ENCODE results near the gene SUN1.

Gene SUN1

DNA sequence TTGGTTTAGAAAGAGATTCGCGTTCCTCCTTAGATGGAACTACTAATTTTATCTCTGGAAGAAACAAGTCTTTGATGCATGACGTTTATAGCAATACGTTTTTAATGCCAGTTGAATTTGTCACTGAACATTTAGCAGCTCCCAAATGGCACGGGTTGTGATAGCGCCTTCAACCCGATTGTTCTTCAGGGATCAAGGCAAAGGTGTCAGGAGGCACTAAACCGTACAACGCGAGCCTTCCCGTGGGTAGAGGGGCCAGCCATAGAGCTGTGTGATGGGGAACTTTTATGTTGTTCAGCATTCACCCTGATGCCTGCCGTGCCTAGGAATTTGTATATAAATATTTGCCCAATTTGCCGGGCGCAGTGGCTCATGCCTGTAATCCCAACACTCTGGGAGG, 47.4 kb downstream of the SUN1 start:
- no peak for DNase-seq

DNA sequence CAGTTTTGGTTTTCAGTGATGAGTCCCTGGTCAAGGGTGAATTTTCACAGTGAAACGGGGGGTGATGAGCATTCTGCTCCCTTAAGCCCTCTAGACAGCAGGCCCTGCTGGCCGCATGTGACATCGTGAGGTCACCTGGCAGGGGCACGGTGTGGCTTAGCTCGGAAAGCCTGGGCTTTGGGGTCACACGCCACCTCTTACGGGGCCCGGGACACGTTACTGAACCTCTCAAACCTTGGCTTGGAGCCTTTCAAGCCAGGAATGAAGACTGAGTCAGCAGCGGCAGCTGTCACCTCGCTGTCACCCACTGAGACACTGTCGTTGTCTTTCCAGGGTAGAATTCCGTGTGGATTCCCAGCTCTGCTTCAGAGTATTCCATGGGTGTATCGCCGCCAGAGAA, 48.2 kb downstream of the SUN1 start:
- DNase-seq, result no peak

DNA sequence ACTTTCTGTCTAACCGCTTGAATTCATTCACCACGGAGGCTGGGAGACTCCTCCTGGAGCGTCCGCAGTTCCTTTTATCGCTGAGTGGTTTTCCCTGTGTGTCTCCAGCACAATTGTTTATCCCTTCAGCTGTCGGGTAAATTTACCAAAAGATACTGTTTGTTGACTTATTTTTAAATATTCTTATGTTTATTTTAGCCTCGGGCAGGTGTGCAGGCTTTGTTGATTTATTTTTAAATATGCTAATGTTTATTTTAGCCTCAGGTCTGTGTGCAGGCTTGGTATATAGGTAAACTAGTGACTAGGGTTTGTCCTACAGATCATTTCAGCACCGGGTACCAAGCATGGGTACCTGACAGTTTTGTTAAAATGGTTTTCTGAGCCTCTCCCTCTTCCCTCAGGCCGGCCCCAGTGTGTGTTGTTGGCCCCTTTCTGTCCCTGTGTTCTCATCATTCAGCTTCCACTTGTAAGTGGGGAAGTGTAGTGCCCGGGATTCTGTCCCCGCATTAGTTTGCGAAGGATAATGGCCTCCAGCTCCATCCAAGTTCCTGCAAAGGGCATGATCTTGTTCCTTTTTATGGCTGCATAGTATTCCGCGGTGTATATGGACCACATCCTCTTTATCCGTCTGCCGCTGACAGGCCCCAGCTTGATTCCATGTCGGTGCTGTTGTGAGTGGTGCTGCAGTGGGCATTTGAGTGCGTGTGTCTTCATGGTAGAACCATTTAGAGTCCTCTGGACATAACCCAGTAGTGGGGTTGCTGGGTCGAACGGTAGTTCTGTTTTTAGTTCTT, 49.4 kb downstream of the SUN1 start:
- DNase-seq, result no peak

DNA sequence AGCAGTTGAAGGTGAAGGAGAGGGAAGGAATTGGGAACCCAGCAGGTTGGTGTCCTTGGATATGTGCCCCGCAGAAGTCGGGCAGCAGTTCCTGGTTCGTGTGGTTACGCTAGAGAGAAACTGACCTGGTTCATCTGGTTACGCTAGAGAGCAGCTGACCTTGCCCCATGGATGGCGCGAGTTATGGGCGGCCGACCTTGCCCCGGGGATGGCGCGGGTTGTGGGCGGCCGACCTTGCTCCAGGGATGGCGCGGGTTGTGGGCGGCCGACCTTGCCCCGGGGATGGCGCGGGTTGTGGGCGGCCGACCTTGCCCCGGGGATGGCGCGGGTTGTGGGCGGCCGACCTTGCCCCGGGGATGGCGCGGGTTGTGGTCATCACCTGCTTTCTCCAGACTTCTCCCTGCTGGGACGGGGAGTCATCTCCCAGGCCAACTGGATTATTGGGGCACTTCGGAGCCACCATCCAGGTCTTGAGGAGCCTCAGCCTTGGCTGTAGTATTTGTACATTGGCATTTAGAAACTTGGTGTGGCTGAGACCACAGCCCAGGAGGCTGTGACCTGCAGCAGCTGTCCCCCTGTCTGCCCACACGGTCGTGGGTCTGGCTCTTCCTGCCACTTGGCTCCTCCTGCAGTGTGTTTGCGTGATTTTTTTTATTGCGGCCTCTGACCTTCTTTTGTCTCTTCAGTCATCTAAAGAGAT, 50.2 kb downstream of the SUN1 start:
- DNase-seq, result no peak

DNA sequence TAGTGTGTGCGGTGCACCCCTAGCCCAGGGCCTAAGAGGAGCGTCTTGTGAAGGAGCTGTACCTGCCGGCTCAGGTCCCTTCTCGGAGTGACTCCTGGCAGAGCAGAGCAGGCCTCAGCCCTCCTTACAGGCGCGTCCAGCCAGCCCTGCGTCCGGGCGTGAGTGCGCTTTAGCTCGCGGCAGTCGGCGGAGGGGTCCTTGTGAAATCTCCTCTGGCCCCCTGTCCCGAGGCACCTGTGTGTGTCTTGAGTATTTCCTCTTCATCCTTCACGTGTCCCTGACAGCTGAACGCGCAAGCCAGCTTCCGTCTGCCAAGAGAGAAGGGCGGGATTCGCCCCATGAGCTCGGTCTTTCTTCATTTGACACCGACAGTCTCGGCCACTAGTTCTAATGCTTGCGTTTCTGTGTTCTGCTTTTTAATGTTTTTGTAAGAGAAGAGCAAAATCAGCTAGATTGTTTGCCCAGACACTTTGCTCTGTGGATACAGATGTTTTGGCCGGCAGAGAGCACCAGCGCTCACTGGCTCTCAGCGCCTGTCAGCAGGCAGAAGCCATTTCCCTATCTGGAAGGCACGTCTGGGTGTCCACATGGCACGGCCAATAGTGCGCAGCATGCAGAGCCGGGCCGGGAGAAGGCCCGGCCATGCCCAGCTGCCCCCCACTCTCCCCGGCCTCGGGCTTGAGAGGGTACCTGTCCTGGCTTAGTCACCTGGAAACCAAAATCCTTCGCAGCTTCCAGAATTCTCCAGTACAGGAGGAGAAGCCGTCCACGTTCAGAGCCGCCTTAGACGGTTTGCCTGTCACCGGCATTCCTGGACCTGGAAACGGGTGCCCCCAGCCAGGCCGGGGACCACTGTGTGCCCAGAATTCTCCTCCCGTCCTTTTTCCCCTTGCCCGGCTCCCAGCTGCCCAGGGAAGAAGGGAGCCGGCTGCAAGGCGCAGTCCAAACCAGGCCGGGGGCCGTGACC, 51.1 kb downstream of the SUN1 start:
- DNase-seq, result no peak

DNA sequence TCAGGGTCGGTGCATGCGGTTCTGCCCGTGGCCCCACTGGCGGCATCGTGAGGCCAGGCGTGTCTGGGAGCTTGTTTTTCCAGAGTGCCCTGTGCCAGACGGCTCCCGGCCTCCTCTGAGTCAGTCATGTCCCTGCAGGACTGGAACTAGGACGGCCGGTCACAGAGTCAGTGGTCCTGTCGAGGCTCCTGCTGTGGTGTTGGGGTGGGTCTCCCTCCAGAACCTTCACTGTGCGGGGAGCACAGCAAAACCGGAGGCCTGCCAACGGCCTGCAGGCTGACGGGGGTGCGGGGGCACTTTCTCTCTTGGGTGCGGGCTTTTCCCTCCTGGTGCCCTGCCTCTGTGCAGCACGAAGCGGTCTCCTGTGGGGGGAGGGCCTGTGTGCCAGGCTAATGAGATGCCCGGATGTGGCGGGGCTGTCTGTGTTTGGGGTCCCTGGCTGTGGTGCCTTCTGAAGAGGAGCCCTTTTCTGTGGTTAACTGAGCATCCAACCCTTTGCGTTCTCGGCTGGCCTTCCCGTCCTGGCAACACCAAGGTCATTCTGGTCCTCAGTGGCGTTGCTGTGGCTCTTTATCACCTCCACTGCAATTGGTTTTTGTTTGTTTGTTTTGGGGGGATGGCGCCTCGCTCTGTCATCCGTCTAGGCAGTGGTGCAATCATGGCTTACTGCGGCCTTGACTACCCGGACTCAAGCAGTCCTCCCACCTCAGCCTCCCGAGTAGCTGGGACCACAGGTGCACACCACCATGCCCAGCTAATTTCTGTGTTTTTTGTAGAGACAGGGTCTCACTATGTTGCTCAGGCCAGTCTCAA, 52.1 kb downstream of the SUN1 start:
- DNase-seq, result no peak

DNA sequence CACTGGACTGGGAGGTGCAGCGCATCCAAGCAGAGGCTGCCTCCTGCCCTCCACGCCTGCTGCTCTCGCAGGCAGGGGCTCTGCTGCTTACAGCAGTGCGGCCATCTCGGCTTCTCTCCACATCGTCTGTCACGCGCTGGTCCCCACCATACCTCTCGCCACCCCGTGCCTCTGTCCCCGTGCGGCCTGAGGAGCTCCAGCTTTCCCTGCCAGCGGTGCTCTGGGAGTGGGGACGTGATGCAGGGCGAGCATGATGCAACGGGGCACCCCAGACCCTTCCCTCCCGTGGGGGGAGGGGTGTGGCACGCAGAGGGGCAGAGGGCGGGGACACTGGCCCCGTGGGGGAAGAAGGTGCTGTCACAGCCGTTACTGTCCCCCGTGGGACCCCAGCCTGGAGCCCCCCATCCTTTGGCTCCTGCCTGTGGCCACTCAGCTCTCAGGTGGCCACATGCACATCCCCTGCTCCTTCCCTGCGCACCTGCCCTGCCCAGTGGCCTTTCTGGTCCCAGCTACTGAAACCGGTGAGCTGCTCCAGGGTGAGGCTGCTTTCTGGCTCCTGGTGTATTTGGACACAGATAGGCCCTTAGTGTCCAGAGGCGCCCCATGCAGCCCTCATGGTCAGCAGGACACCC, 53.1 kb downstream of the SUN1 start:
- DNase-seq, result no peak

DNA sequence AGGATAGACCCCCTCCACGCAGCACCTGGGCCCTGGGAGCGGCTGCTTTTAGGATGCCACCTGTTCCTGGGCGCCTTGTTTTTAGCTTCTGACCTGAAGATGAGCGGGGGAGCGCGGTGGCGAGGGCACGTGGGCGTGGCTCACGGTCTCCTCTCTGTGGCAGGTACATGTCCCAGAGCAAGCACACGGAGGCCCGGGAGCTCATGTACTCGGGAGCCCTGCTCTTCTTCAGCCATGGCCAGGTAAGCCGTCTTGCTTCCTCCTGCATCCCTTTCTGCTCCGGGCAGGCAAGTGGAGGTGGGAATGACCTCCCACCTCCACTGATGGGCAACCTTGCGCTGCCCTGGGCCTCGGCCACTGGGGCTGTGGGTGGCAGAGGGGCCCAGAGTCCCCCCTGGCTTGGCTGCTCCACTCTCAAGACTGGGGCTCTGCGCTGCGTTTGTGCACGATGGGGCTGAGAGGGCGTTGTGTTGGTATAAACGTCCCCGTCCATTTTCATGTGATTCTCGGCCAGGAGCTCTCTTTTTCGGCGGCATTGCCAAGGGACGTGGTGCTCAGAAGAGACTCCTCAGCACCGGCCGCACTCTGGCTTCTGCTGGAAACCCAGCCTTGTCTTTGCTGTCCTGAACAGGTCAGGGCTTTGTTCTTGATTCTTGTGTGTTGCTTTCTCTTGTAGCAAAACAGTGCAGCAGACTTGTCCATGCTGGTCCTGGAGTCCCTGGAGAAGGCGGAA, 53.8 kb downstream of the SUN1 start:
- no peak for DNase-seq

DNA sequence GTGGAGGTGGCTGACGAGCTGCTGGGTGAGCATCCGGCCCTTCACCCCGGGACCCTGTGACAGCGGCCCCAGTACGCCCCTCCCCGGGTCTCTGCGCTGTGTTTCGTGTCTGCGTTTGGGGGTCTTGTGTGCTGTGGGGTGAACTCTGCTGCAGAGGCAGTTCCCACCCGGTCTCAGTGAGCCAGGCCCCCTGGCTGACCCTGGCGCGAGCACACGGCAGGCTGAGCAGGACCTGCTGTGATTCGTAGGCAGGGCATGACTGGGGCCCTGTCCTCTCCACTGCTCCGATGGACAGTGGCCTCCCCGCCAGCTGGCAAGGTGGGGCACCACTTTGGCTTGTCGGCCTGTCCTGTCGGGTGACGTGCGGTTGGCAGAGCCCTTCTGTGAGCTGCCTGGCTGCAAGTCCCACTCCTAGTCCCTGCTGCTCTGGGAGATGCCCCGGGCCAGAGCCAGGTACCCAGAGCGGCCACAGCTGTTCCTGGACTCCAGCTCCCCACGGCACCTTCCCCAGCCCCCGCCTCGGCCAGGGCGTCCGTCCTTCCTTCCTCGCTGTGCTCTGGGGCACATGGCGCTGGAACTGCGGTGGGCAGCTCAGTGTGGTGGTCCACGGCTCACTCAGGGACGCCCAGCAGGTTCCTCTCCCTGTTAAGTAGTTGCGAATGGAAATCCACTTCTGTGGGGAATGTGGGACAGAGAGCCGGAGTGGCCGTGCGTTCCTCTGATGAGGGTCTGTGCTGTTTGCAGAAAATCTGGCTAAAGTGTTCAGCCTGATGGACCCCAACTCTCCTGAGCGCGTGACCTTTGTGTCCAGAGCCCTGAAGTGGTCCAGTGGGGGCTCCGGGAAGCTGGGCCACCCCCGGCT, 54.6 kb downstream of the SUN1 start:
- no peak for DNase-seq

DNA sequence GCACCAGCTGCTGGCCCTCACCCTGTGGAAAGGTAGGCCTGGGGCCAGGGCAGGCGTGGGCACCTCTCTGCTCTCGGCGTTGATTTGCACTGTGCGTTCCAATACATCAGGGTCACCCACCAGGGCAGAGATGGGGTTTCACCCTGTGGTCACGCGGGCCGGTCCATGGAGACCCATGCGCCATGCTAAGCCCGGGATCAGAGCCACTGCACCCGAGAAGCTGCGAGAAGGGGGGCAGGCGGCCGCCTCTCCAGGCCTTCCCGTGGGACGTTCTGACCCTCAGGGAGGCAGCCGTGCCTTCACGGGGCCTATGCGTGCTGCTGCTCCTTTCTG, 55.2 kb downstream of the SUN1 start:
- no peak for DNase-seq

DNA sequence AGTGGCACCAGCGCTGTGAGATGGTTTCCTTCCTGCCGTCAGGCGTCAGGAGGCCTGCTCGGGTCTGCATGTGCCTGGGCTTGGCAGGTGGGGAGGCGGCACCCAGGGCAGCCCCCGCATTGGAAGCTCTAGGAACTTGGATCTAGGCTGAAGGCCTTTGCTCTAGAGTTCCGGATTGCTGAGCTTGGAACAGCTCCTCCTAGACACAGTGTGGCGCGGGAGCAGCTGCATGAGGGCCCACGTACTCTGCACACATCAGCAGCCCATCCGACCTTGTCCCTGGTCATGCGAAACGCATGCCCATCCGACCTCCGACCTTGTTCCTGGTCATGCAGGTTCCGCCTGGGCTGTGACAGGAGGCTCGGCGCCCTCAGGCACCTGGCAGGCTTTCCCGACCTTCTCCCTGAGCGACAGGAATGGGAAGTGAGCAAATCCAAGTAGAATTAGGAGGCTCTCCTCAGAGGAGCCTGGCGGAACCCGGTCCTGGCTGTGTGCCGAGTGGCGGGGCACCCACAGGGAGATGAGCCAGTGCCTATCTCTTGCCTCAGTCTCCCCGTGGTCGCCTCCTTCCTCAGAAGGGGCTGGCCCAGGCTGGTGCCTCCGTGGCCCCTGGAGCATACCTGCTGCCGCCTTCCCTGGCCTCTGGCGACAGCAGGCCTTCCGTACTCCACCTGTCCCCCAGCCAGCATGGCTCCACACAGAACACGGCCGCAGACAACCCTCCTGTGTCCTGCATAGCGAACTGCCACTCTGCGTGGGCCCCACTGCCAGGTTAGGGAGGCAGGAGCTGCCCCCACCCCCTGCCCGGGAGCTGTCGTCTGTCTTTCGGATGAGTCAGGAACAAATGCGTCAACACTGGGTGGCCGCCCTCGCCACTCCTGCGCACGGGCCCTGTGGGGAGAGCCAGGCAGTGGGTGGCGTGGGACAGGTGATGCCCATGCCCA, 56.1 kb downstream of the SUN1 start:
- no peak for DNase-seq

DNA sequence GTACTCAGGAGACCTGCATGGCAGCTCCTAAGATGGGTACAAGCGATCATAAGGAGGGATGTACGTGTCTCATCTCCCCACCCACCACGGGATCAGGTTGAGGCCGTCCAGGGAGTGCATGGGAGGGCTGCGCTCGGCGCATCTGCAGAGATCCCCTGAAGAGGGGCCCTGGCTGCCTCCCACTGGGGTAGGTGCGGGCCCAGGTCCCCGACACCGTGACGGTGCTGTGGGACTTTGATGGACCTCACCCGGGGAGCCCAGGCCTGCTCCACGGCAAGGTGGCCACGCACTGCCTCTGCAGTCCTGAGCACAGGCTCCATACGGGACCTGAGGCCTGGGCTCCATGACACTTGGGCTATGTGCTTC, 56.7 kb downstream of the SUN1 start:
- DNase-seq, result no peak

DNA sequence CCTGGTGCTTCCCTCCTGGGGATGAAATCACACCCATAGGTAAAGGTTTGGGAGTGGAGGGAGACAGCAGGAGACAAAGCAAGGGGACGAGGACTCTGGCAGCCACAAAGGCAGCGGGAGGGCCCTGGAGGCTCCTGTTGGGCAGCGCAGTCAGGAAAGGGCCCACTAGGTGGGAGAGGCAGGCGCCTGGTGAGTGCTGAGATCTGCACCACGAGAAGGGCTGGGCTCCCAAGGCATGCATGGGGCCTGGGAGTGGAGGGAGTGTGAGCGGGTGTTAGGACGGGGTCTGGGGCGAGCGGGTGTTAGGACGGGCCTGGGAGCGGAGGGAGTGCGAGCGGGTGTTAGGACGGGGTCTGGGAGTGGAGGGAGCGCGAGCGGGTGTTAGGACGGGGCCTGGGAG, 57.1 kb downstream of the SUN1 start:
- no peak for DNase-seq

DNA sequence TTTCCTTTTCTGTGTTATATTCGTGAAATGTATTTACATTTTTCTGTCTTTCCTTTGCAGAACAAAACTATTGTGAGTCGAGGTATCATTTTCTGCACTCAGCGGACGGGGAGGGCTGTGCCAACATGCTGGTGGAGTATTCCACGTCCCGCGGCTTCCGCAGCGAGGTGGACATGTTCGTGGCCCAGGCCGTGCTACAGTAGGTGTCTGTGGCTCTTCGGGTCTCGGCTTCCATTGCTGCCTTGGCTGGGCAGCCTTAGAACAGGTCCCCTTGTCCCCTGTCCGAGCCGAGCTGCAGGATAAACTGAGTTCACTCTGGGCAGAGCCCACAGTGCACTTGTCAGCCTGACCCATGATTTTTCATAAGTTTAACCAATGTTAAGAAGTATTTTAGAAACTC, 58.6 kb downstream of the SUN1 start:
- no peak for DNase-seq

DNA sequence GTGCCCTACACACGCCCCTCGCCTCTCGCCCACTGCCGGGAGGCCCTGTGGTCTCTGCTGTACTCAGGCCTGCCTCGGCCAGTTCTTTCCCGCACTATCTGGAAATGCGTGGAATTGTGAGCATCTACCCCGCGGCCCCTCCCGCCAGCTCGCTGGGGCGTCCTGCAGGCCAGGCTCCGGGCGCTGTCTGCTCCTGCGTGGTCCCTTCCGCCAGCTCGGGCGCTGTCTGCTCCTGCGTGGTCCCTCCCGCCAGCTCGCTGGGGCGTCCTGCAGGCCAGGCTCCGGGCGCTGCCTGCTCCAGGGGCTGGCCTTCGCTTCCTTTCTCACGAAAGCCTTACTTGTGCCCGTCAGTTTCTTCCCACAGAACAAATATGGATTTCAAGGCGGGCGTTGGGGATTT, 59.0 kb downstream of the SUN1 start:
- no peak for DNase-seq

DNA sequence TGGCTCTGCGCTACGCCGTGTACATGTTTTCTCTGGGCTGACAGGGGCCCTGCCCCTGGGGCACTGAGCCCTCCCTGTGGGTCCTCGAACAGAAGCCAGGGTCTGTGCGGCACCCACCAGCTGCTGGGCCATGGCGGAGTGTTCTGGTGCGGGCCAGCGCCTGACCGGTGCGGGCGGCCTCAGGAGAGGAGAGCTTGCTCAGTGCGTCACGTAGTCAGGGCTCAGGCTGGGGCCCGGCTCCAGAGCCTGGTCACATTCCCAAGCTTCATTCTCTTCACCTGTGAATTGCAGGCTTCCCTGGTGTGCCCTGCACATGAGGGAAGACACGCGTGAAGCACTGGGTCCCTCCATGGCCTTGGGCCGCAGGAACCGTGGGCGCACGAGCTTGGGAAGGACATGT, 59.5 kb downstream of the SUN1 start:
- DNase-seq, result no peak

DNA sequence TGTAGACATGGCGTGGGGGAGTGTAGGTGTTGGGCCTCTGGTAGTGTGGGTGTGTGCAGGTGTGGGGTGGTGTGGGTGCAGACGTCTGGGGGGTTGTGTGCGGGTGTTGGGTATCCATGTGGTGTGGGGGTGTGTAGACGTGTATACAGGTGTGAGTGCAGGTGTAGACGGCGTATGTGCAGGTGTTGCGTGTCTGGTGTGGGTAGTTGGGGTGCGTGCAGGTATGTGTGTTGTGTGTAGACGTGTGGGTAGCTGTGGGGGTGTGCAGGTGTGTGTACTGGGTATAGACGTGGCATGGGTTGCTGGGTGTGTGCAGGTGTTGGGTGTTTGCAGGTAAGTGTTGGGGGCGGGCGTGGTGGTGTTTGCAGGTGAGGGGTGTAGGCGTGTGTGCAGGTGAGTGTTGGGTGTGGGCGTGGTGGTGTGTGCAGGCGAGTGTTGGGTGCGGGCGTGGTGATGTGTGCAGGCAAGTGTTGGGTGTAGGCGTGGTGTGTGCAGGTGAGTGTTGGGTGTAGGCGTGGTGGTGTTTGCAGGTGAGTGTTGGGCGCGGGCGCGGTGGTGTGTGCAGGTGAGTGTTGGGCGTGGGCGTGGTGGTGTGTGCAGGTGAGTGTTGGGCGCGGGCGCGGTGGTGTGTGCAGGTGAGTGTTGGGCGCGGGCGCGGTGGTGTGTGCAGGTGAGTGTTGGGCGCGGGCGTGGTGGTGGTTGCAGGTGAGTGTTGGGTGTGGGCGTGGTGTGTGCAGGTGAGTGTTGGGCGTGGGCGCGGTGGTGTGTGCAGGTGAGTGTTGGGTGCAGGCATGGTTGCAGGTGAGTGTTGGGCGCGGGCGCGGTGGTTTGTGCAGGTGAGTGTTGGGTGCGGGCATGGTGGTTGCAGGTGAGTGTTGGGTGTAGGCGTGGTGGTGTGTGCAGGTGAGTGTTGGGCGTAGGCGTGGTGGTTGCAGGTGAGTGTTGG, 60.6 kb downstream of the SUN1 start:
- DNase-seq, result no peak

DNA sequence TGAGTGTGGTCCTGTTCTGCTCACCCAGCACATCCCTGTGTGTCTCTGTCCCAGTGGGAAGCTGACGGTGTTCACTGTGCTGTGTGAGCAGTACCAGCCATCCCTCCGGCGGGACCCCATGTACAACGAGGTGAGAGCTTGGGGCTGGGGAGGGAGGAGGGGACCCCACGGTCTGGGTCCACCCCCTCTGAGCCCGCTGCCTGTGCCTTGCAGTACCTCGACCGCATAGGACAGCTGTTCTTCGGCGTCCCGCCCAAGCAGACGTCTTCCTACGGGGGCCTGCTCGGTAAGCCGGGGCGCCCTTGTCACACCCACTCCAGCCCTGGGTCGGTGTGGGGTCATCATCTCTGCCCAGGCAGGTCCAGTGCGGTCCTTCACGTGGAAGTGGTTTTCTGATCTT, 61.4 kb downstream of the SUN1 start:
- DNase-seq, result no peak

Data from stimulated activated CD4-positive, alpha-beta T cell treated with anti-CD3 and anti-CD28 coated beads, Interleukin-4, amount 100 ng/mL, for 1 hour (primary cell).